ENCODE measurements around the gene NEO1. TPM values are rescaled to one million over a fixed set of nuclear protein-coding genes. Genes with fewer than 3 reads are reported as not detected.

The NEO1 gene
- polyA plus RNA-seq, 1 donor from 2014 or later = 57.0 TPM

DNA sequence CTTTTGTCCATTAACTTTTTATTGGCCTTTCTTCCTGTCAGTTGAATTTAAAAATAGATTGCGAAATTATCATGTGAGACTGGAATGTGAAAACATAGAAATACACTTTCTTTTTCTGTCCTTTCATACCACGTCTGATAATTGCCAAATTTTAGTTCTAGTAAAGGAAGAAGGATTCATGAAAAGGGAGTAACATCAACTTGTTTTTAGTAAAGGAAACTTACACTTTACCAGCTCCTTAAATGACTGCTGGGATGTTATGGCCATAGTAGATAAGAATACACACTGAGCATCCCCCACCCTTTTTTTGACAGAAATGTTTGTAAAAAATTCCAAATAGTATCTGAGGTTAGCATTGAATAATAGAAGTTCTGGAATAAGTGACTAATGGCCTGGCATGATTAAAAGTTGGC is 137.9 kb downstream of the NEO1 start:
- Histone ChIP-seq H3K4me3 (ENCODE audit: low read length) (no peak overlapping the region), H3K4me2 (ENCODE audit: low read length) (no peak overlapping the region), H3K9me2 (ENCODE audit: insufficient read depth, low read length) (no peaks in the 10 kb centered on the region), H3K36me3 (ENCODE audit: insufficient read depth, low read length) (peaks cover 5% of the 10 kb centered on the region), H3K27me3 (ENCODE audit: insufficient read depth, low read depth, low read length) (no peaks in the 10 kb centered on the region), H3F3A (ENCODE audit: insufficient read depth, low read length, poor library complexity, severe bottlenecking) (no peaks in the 10 kb centered on the region), H4K20me1 (ENCODE audit: insufficient read depth) (no peaks in the 10 kb centered on the region), H2AFZ (ENCODE audit: low read depth, low read length) (no peak overlapping the region), H3K27ac (ENCODE audit: low read length) (no peak overlapping the region), H3K9me3 (ENCODE audit: low read length) (no peaks in the 10 kb centered on the region), H3K79me2 (replicated peaks; ENCODE audit: insufficient read depth, low read length) (no peaks in the 10 kb centered on the region), H3K9ac (ENCODE audit: low read length) (no peak overlapping the region)
- TF ChIP-seq, protein P1, sequence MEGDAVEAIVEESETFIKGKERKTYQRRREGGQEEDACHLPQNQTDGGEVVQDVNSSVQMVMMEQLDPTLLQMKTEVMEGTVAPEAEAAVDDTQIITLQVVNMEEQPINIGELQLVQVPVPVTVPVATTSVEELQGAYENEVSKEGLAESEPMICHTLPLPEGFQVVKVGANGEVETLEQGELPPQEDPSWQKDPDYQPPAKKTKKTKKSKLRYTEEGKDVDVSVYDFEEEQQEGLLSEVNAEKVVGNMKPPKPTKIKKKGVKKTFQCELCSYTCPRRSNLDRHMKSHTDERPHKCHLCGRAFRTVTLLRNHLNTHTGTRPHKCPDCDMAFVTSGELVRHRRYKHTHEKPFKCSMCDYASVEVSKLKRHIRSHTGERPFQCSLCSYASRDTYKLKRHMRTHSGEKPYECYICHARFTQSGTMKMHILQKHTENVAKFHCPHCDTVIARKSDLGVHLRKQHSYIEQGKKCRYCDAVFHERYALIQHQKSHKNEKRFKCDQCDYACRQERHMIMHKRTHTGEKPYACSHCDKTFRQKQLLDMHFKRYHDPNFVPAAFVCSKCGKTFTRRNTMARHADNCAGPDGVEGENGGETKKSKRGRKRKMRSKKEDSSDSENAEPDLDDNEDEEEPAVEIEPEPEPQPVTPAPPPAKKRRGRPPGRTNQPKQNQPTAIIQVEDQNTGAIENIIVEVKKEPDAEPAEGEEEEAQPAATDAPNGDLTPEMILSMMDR (IDR thresholded peaks at IDR 0.05; ENCODE audit: poor library complexity, severe bottlenecking) = no peak
- TF ChIP-seq MXI1 (conservative IDR thresholded peaks at IDR 0.05; ENCODE audit: poor library complexity, severe bottlenecking) (no peak), EP300 (conservative IDR thresholded peaks at IDR 0.05; ENCODE audit: poor library complexity, severe bottlenecking) (no peak), TAF1 (IDR thresholded peaks at IDR 0.05; ENCODE audit: low read depth) (no peak), RAD21 (conservative IDR thresholded peaks at IDR 0.05) (no peak), EZH2 (IDR thresholded peaks at IDR 0.05; ENCODE audit: borderline replicate concordance, insufficient read depth, low read length, poor library complexity, severe bottlenecking) (no peak), POLR2AphosphoS5 (IDR thresholded peaks at IDR 0.05) (no peak), SMC3 (conservative IDR thresholded peaks at IDR 0.05; ENCODE audit: poor library complexity) (no peak)
- TF ChIP-seq, protein P2, sequence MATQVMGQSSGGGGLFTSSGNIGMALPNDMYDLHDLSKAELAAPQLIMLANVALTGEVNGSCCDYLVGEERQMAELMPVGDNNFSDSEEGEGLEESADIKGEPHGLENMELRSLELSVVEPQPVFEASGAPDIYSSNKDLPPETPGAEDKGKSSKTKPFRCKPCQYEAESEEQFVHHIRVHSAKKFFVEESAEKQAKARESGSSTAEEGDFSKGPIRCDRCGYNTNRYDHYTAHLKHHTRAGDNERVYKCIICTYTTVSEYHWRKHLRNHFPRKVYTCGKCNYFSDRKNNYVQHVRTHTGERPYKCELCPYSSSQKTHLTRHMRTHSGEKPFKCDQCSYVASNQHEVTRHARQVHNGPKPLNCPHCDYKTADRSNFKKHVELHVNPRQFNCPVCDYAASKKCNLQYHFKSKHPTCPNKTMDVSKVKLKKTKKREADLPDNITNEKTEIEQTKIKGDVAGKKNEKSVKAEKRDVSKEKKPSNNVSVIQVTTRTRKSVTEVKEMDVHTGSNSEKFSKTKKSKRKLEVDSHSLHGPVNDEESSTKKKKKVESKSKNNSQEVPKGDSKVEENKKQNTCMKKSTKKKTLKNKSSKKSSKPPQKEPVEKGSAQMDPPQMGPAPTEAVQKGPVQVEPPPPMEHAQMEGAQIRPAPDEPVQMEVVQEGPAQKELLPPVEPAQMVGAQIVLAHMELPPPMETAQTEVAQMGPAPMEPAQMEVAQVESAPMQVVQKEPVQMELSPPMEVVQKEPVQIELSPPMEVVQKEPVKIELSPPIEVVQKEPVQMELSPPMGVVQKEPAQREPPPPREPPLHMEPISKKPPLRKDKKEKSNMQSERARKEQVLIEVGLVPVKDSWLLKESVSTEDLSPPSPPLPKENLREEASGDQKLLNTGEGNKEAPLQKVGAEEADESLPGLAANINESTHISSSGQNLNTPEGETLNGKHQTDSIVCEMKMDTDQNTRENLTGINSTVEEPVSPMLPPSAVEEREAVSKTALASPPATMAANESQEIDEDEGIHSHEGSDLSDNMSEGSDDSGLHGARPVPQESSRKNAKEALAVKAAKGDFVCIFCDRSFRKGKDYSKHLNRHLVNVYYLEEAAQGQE (IDR thresholded peaks at IDR 0.05; ENCODE audit: borderline replicate concordance) = no peak

DNA sequence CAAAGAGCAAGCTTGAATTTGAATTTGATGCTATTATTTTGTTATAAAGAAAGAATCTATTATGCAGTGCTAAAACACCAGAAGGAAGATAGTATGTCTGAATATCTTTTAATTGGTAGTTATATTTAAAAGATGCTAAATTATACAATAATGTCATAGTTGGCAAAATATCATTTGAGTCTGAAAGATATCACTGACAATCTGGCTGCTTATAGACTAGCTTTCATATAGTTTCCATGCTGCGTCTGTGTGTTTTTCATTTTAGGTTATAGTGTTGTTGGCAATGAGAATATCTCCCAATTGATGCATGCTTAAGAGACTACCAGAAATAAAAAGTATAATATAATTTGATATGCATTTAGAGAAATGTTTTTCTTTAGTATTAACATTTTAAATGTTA is 142.9 kb downstream of the NEO1 start:
- no peak overlapping the region for H3K27ac ChIP-seq (ENCODE audit: low read length)
- no peaks in the 10 kb centered on the region for H3F3A ChIP-seq (ENCODE audit: insufficient read depth, low read length, poor library complexity, severe bottlenecking)
- no peak overlapping the region for H3K4me3 ChIP-seq (ENCODE audit: low read length)
- no peaks in the 10 kb centered on the region for H3K9me2 ChIP-seq (ENCODE audit: insufficient read depth, low read length)
- H3K9me3 ChIP-seq (ENCODE audit: low read length) = no peaks in the 10 kb centered on the region
- H3K4me2 ChIP-seq (ENCODE audit: low read length) = no peak overlapping the region
- TF ChIP-seq MXI1 (conservative IDR thresholded peaks at IDR 0.05; ENCODE audit: poor library complexity, severe bottlenecking) (no peak), RAD21 (conservative IDR thresholded peaks at IDR 0.05) (no peak), SMC3 (conservative IDR thresholded peaks at IDR 0.05; ENCODE audit: poor library complexity) (no peak), TAF1 (IDR thresholded peaks at IDR 0.05; ENCODE audit: low read depth) (no peak), POLR2AphosphoS5 (IDR thresholded peaks at IDR 0.05) (no peak), EP300 (conservative IDR thresholded peaks at IDR 0.05; ENCODE audit: poor library complexity, severe bottlenecking) (no peak), EZH2 (IDR thresholded peaks at IDR 0.05; ENCODE audit: borderline replicate concordance, insufficient read depth, low read length, poor library complexity, severe bottlenecking) (no peak)
- TF ChIP-seq, protein P2 (IDR thresholded peaks at IDR 0.05; ENCODE audit: borderline replicate concordance) = no peak
- TF ChIP-seq, protein P1 (IDR thresholded peaks at IDR 0.05; ENCODE audit: poor library complexity, severe bottlenecking) = no peak
- H3K36me3 ChIP-seq (ENCODE audit: insufficient read depth, low read length) = no peaks in the 10 kb centered on the region
- H3K79me2 ChIP-seq (replicated peaks; ENCODE audit: insufficient read depth, low read length) = no peaks in the 10 kb centered on the region
- no peak overlapping the region for H3K9ac ChIP-seq (ENCODE audit: low read length)
- no peak overlapping the region for H2AFZ ChIP-seq (ENCODE audit: low read depth, low read length)
- no peaks in the 10 kb centered on the region for H4K20me1 ChIP-seq (ENCODE audit: insufficient read depth)
- no peaks in the 10 kb centered on the region for H3K27me3 ChIP-seq (ENCODE audit: insufficient read depth, low read depth, low read length)

Measured in neural cell (in vitro differentiated cells).